Fibroblast of lung (primary cell): ENCODE results near the gene CLCNKA.

Experiments used
- CTCF ChIP-seq, 2 donors: IDR thresholded peaks in 1 of 2; conservative IDR thresholded peaks in 1 of 2; 1 replicate in 1 of 2; 2 replicates in 1 of 2; pipeline ENCODE4 v1.5.1; 2011 to 2012; ENCODE audit warnings: low read length in 2 of 2, control low read depth in 1 of 2, inconsistent platforms in 1 of 2, low read depth in 1 of 2, mild to moderate bottlenecking in 1 of 2
- EZH2 ChIP-seq: IDR thresholded peaks from 2 replicates; pipeline ENCODE4 v1.5.1; 2012; ENCODE audit warnings: low read length, control low read depth, mild to moderate bottlenecking; ENCODE audit errors: missing control alignments

GRCh38 chr1:15988856-15989736 is 32.7 kb upstream of the CLCNKA start:
- TF ChIP-seq CTCF (conservative IDR thresholded peaks at IDR 0.05 in 1 of 2, IDR thresholded peaks at IDR 0.05 in 1 of 2; ENCODE audit: low read depth in 1 of 2, low read length in 2 of 2) (no peak), EZH2 (no peak)
